ENCODE data around the gene RNF19B.
"Not testable (repeated sequence)": the region's sequence is repeated elsewhere in the genome, so short reads cannot be mapped to it uniquely, and the experiment has no call there.

Gene RNF19B, protein sequence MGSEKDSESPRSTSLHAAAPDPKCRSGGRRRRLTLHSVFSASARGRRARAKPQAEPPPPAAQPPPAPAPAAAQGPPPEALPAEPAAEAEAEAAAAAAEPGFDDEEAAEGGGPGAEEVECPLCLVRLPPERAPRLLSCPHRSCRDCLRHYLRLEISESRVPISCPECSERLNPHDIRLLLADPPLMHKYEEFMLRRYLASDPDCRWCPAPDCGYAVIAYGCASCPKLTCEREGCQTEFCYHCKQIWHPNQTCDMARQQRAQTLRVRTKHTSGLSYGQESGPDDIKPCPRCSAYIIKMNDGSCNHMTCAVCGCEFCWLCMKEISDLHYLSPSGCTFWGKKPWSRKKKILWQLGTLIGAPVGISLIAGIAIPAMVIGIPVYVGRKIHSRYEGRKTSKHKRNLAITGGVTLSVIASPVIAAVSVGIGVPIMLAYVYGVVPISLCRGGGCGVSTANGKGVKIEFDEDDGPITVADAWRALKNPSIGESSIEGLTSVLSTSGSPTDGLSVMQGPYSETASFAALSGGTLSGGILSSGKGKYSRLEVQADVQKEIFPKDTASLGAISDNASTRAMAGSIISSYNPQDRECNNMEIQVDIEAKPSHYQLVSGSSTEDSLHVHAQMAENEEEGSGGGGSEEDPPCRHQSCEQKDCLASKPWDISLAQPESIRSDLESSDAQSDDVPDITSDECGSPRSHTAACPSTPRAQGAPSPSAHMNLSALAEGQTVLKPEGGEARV

DNA sequence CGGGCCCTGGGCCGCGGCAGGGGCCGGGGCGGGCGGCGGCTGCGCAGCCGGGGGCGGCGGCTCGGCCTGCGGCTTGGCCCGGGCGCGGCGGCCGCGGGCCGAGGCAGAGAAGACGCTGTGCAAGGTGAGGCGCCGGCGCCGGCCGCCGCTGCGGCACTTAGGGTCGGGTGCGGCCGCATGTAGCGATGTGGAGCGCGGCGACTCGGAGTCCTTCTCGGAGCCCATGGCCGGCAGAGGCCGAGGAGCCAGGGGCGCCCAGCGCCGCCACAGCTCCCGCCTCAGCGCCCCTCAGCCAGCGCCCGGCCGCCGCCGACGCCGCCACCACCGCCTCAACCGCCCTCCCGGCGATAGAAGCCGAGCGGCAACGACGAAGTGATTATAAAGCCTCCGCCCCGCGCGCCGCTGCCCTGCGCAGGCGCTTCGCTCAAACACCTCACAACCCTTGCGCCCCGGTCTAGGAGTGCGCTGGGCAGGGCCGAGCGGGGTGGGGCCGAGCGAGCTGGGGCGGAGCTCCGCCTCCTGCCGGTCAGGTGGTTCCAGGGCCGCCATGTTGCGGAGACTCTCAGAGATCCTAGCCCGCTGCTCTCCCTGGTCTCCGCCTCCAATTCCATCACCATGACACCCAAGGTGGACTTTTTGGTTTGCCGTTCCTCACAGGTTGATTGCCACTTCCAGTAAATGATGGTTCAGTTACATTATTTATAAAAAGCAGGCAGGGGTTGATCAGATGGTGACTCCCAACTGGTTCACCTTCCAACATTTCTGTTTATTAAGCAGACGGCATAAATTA lies at the start of gene RNF19B:
Gene RNF19B, minus strand, starts transcription at position 349 of the 790 bp plus-strand sequence. Its CDS starts 124 bp downstream, at position 225.
- DNase-seq, result peak; percentile 95

DNA sequence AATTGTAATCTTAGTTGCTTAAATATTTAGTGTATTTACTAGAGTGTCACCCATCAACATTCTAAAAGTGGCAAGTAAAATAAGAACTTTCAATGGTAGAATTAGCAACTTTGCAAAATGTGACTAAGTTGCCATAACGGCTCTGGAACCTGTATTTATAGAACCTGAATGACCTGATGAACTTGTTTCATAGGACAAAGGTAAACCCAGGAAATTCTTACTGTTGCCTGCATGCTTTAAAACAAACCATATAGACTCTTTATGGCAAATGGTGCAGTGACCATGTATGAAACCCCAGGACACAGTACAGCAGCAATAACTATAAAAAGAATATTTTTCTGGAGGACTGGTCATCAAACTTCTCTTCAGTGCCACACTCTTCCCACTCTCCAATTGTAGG lies 49.2 kb upstream of the RNF19B start:
- DNase-seq, result no peak

DNA sequence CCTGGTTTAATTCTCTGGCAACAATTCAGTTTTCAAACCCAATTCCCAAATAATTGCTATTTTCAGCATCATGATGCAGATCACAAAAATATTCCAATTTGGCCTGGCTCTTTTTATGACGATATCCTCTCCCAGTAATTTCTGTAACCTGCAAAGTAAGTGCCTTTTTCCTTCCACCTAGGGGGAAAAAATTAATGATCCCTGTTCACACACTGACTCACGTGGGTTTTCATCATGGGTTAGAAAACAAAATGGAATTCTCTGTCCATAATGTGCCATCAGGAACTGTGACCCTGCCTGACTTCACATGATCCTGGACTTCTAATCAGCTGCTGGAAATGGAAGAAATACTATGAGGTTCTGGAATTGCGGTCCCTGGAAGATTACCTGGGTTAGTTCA lies 47.6 kb upstream of the RNF19B start:
- no peak for DNase-seq

GRCh38 chr1:33010932-33011731 lies 46.5 kb upstream of the RNF19B start:
- no peak for DNase-seq

DNA sequence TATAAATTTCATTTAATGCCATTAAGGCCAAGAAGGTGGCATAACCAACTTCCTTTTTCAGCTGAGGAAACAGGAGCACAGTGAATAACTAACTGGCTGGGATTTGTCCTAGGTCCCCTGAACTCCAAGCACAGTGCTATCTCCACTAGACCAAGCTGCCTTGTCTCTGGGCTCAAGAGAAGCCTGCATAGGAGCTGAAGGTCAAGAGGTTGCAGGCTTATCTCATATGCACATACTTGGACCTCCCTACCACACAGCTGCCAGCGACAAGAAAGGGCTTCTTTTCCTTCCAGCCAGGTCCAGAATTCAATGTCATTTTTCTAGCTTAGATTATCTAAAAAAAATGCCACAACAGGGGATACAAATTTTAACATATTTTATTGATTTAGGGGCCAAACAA lies 45.0 kb upstream of the RNF19B start:
- DNase-seq, result peak; percentile 88

- no peak for DNase-seq
These were observed 43.7 kb upstream of the RNF19B start for GRCh38 chr1:33008051-33008914.

DNA sequence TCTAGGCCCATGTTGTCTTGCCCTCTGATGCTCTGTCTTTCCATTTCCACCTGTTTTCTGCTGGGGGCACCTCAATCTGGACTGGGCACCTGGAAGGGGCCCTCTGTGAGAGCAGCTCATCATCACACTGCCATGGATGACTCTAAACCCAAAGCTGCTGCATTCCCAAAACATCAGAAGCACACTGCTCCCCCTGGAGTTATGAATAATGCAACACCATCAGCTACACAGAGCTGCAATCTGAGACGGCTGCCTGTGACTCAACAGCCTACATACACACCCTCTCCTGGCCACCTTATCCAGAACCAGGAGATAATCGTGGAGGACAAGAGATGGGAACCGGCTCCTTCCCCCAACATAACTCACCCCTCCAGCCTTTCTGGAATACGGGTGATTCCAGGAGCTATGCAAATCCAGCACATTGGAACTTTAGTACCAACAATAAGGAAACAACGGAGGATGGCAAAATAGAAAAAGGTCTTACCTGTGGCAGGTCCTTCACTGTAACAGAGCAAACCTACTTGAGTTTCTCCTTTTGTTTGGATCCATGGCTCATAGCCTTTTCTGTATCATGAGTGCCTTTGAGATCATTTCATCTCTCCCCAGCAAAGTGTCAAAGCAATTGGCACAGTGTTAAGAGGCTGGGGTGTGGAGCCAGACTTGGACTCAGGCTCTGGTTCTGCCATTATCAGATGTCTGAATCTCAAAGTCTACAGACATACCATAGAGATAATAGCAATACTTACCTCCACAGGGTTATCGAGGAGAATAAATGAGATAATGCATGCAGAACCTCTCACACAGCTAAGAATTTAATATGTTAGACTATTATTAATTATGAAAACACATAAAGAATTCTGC lies 42.8 kb upstream of the RNF19B start:
- peak; percentile 38 for DNase-seq

DNA sequence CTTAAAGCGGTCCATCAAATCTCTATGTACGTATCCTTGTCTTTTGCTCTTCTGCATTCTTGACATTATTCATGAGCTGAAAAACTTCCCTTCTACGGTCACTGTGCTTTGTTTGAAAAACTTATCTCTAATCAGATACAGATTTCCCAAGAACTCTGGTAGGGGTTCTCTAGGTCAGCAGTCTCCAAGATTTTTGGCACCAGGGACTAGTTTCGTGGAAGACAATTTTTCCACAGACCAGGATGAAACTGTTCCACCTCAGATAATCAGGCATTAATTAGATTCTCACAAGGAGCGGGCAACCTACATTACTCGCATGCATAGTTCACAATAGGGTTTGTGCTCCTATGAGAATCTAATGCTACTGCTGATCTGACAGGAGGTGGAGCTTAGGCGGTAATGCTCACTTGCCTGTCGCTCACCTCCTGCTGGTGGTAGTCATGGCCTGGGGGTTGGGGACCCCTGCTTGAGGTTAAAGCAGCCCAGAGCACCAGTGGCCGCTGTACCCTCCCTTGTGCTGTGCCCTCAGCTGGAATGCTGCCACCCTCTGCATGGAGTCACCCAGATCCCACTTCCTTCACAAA lies 41.3 kb upstream of the RNF19B start:
- no peak for DNase-seq

DNA sequence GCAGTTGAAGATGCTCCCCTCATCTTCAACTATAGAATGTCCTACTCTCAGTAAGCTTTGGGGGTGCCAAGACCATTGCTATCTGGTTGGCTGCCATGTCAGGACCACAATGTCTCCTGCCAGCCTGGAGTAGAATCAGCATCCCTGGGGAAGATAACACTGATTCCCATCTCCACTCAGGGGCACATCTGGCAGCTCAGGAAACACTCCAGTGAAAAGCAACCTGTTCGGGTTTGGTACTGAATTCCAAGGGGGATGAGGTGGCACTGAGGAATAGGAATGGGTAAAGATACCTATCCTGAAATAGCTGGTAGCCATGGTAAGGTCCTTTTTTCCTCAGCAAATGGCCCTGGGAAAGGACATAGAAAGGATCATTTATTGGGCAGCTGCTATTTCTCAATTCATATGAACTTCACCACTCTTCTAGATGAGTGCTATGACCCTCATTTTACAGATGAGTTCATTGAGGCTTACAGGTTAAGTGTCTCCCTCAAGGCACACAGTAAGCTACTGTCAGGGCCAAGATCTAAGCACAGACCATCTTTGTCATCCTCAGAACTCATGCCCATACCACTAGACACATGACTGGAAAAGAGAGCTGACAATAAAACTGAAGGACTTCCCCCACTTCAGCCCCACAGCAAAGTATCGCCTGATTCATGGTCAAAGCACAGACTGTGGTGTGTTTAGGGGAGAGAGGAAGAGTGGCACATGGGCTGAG lies 40.7 kb upstream of the RNF19B start:
- DNase-seq, result no peak

DNA sequence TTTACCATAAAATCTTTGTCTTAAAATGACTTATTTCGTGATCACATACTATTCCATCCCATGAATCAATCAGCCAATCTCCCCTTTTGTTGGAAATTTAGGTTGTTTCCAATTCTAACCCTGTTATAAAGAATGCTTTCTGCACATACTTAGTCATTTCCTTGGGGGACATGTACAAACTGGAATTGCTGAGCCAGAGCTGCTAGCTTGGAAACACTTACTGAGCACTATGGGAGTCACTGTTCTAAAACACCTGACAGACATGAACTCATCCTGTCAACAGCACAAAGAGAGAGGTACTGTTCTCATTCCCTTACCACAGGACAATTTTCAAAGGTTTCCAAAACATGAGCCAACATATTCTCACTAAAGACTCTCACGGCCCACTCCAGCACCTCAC lies 40.0 kb upstream of the RNF19B start:
- no peak for DNase-seq

DNA sequence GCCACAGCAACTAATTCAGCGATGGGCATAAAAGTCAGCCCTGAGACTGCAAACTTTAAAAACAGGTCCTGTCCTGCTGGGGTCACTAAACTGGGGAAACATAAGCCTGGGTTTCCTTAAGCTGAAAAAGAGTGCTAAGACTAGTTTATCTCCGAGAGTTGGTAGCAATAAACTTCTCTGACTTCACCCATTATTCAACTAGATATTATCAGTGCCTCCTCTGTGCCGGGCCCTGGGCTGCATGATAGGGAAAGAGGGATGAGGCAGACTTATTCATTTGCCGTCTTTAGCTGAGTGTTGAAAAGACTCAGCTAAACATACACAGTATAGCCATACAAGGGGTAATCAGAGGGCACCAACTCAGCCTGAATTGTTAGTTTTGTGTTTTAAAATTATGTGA lies 39.0 kb upstream of the RNF19B start:
- no peak for DNase-seq

DNA sequence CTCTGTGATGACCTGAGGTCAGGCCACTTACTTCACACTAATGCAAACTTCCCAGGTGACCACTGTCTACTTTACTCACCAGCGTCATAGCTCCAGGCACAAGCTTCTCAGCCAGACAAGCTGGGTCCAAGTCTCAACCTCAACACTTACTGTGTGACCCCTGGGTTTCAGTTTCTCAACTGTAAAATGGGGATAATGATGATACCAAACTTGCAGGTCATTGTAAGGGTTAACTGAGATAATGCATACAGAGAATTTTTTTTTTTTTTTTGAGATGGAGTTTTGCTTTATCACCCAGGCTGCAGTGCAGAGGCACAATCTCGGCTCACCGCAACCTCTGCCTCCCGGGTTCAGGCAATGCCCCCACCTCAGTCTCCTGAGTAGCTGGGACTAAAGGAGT lies 37.4 kb upstream of the RNF19B start:
- DNase-seq, result no peak

DNA sequence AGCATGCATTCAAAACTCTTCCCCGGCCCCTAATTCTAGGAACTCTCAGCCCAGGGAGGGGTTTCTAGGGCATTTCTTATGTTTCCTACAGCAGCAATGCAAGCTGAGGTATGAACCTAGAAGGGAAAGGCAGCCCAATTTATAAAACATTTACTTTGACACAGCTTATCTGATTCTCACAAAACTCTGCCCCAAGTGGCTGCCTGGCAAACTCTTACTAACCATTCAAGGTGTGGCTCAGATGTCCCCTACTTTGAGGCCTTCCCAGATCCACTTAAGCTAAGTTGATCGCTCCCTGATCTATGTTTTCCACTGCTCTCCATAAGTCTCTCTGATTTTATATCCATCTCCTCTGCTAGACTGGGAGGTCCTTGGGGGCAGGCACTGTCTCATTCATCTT lies 36.7 kb upstream of the RNF19B start:
- DNase-seq, result peak; percentile 36

DNA sequence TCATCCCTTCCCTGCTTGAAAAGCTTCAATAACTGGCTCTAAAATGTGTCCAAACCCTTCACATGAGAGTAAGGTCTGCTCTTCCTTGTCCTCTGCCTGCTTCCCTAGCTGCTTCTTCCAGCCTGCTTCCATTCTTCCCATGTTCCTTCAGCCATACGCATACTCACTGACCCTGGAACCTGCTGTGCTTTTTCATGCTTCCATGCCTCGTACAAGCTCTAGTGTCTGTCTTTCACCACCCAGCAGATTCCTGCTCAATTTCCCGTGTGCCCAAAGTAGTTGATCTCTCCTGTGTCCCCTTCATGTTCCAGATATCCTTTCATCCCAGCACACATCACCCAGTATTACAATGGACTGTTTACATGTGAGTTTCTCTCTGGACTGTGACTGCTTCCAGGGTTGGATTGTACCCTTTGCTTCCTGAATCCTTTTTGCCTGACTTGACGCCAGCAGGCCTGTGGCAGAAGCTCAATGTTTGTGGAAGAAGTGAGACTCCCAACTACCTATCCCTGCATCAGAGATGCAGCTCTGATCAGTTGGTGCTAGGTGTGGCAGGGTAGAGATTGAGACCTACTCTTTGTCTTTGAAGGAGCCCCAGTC lies 35.9 kb upstream of the RNF19B start:
- no peak for DNase-seq

GRCh38 chr1:32998997-32999396 lies 34.4 kb upstream of the RNF19B start:
- DNase-seq, result no peak

DNA sequence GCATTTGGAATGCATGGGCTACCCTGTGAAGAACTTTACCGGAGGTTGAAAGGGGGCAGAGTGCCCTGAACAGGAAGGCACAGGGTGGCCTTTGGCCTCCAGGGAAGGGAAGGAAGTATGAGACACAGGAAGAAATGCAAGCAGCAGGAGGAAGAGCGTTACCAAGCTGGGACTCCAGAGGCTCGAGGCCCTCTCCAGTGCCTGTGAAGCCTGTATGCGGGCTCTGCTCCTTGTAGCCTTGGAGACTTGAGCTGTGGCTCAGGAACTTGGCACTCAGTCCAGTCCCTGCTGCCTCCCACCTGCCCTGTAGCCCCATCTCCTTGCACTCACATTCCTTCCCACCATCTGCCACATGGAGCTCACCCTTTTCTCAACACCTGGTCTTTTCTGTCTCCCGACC lies 33.5 kb upstream of the RNF19B start:
- no peak for DNase-seq

DNA sequence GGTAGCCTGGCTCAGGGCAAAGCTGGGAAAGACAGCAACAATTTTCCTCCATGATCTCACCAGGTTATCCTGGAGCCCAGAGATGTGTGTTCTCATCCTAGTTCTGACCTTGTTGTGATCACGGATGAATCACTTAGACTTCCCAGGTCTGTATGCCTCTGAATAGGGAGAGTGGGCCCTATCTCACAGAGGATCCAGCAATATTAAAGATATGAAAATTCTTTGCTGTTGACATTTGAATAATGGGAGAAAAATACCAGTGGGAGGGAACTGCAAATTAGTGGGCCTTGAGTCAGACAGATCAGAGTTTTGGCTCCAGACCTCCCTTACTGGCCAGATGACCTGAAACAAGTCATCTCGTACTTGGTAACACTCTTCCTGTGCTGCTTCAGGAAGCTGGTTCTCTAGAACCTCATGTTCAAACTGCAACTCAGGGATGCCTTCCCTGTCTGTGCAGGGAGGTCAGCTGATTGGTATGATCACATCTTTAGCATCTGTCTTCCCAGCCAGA lies 32.8 kb upstream of the RNF19B start:
- no peak for DNase-seq

GRCh38 chr1:32993324-32993636 lies 28.7 kb upstream of the RNF19B start:
- DNase-seq, result not testable (repeated sequence)

Data from hematopoietic multipotent progenitor cell treated with erythropoietin and hydrocortisone succinate and interleukin-3 and kit ligand, for 8 days (in vitro differentiated cells).